Transverse colon (tissue), 4 donors: ENCODE results near the gene PLEKHA6. TPM values are rescaled to one million over a fixed set of nuclear protein-coding genes. Genes with fewer than 3 reads are reported as not detected.
A peak's percentile ranks its signal among the peaks of the same experiment; 100 is the strongest.
"Not testable (repeated sequence)": the region's sequence is repeated elsewhere in the genome, so short reads cannot be mapped to it uniquely, and the experiment has no call there.

Experiments
- DNase-seq: peaks from one replicate; pipeline ENCODE4 v3.0.0-alpha.2; 2019
- H3K27ac ChIP-seq, 4 donors: fragments of 200-600 bp; sonication (generic); 2 replicates each; pipeline ENCODE4 v1.5.1; 2016 to 2018; ENCODE audit warnings: inconsistent platforms in 4 of 4
- H3K27me3 ChIP-seq: fragments of 200-600 bp; sonication (generic); 2 replicates; pipeline ENCODE4 v1.5.1; 2017; ENCODE audit warnings: inconsistent platforms
- H3K36me3 ChIP-seq, 4 donors: fragments of 200-600 bp; sonication (generic); 2 replicates each; pipeline ENCODE4 v1.5.1; 2017 to 2019; ENCODE audit warnings: inconsistent platforms in 4 of 4
- H3K4me1 ChIP-seq, 4 donors: fragments of 200-600 bp; sonication (generic); 2 replicates each; pipeline ENCODE4 v1.5.1; 2017 to 2020; ENCODE audit warnings: inconsistent platforms in 4 of 4
- H3K4me3 ChIP-seq, 4 donors: fragments of 200-600 bp; sonication (generic); 1 replicate in 1 of 4; 2 replicates in 3 of 4; pipeline versions ENCODE4 v1.5.1 to v1.6.1; 2017 to 2019; ENCODE audit warnings: inconsistent platforms in 4 of 4
- H3K9me3 ChIP-seq, 2 donors: fragments of 200-600 bp; sonication (generic); 2 replicates each; pipeline ENCODE4 v1.5.1; 2017 to 2019; ENCODE audit warnings: inconsistent platforms in 2 of 2
- CTCF ChIP-seq, 5 experiments: fragments of 200-600 bp in 3 of 5; fragments of 450-650 bp in 2 of 5; sonication (generic) in 3 of 5; IDR thresholded peaks; 1 replicate in 2 of 5; 2 replicates in 3 of 5; pipeline ENCODE4 v1.5.1; 2016 to 2017; ENCODE audit warnings: antibody characterized with exemption in 5 of 5, inconsistent platforms in 3 of 5, mild to moderate bottlenecking in 2 of 5, moderate library complexity in 1 of 5
- EP300 ChIP-seq: sonication (generic); formaldehyde crosslinking; IDR thresholded peaks from one replicate; pipeline ENCODE4 v1.6.1; 2017; ENCODE audit warnings: antibody characterized with exemption, low read depth
- POLR2A ChIP-seq: fragments of 450-650 bp; IDR thresholded peaks from one replicate; pipeline ENCODE4 v1.6.1; 2016; ENCODE audit warnings: antibody characterized with exemption, mild to moderate bottlenecking, moderate library complexity
- POLR2AphosphoS5 ChIP-seq, 3 donors: sonication (generic); formaldehyde crosslinking; IDR thresholded peaks; one replicate each; pipeline ENCODE4 v1.6.1; 2016; ENCODE audit warnings: antibody characterized with exemption in 3 of 3
- WGBS, 2 donors: methylation state at CpG; one replicate each; pipeline ENCODE4 v1.1.5; 2018; ENCODE audit warnings: low coverage in 1 of 2; 5-methylcytosine and 5-hydroxymethylcytosine counted together
- in situ Hi-C, 4 donors: fragments of 200-750 bp; cut with MboI; loops; one replicate each; pipeline versions ENCODE4 v1.15.0 to v1.15.1; 2017; ENCODE audit warnings: low sequenced_read_pairs in 3 of 4, low pct_ligation_motif_present in 1 of 4, low pct_unique_long_range_greater_than_20kb in 1 of 4
- intact Hi-C: fragments of 100-400 bp; cut with DNase I; formaldehyde crosslinking; loops from one replicate; pipeline ENCODE4 v1.15.1; 2023; ENCODE audit warnings: low total_unique reads
- total RNA-seq, 4 donors: library from RNA; depleted of rRNA; stranded (reverse); fragments of >200 nt; gene quantifications; one replicate each; pipeline ENCODE4 v1.1.0, GENCODE V29; 2016

Gene PLEKHA6
- total RNA-seq, 4 donors from 2014 or later = 58.7 to 209 (median 97.9) TPM

GRCh38 chr1:204314171-204314892, 45.4 kb downstream of the PLEKHA6 start:
- 63% methylated on average over 7 of the region's 7 CpGs; no CpG with 5 or more reads in 1 of the 2 donors for WGBS, 2 donors
- H3K27ac ChIP-seq = no peak overlapping the region
- TF ChIP-seq POLR2AphosphoS5 (IDR thresholded peaks at IDR 0.05) (no peak), POLR2A (no peak), CTCF (IDR thresholded peaks at IDR 0.05) (no peak), EP300 (no peak)
- no peak overlapping the region for H3K4me3 ChIP-seq
- no peaks in the 10 kb centered on the region for H3K9me3 ChIP-seq
- no peaks in the 10 kb centered on the region for H3K27me3 ChIP-seq
- H3K4me1 ChIP-seq = peaks cover 0 to 19% (median 3%) of the 10 kb centered on the region in 4 donors
- in situ Hi-C loops = no loop called here
- intact Hi-C loops = no loop called here
- no peak for DNase-seq
- no peaks in the 10 kb centered on the region for H3K36me3 ChIP-seq

- intact Hi-C loops = no loop called here
Observed at GRCh38 chr1:204313675-204314074, 46.1 kb downstream of the PLEKHA6 start.

GRCh38 chr1:204310970-204311369, 48.8 kb downstream of the PLEKHA6 start:
- in situ Hi-C loops, intact Hi-C loops, H3K4me1 ChIP-seq, DNase-seq, H3K9me3 ChIP-seq, H3K27me3 ChIP-seq, H3K36me3 ChIP-seq, H3K4me3 ChIP-seq, H3K27ac ChIP-seq: not testable (repeated sequence)
- WGBS, 2 donors = 80 to 91% methylated on average over 1 to 4 of the region's 4 CpGs

More at GRCh38 chr1:204313675-204314074, 46.1 kb downstream of the PLEKHA6 start:
- no peaks in the 10 kb centered on the region for H3K27me3 ChIP-seq
- no peak for DNase-seq
- no peaks in the 10 kb centered on the region for H3K9me3 ChIP-seq
- H3K36me3 ChIP-seq = no peaks in the 10 kb centered on the region
- in situ Hi-C loops = no loop called here
- H3K4me3 ChIP-seq = no peak overlapping the region
- no peak for TF ChIP-seq EP300
- no peak for TF ChIP-seq POLR2AphosphoS5 (IDR thresholded peaks at IDR 0.05)
- no peak for TF ChIP-seq POLR2A
- TF ChIP-seq CTCF (IDR thresholded peaks at IDR 0.05) = no peak
- peaks cover 0 to 12% (median 0%) of the 10 kb centered on the region in 4 donors for H3K4me1 ChIP-seq
- H3K27ac ChIP-seq = no peak overlapping the region
- WGBS, 2 donors = 27% methylated on average over 4 of the region's 4 CpGs; no CpG with 5 or more reads in 1 of the 2 donors

GRCh38 chr1:204308023-204308628, 51.6 kb downstream of the PLEKHA6 start:
- TF ChIP-seq POLR2AphosphoS5 (IDR thresholded peaks at IDR 0.05) (no peak), POLR2A (no peak), CTCF (IDR thresholded peaks at IDR 0.05) (no peak), EP300 (no peak)
- H3K27ac ChIP-seq = peak overlapping the region in 2 of 4 donors; percentile 40 to 48
- H3K9me3 ChIP-seq = no peaks in the 10 kb centered on the region
- intact Hi-C loops = no loop called here
- no peak overlapping the region for H3K4me3 ChIP-seq
- no peaks in the 10 kb centered on the region for H3K27me3 ChIP-seq
- in situ Hi-C loops = no loop called here
- WGBS, 2 donors = 75% methylated on average over 4 of the region's 4 CpGs; no CpG with 5 or more reads in 1 of the 2 donors
- no peaks in the 10 kb centered on the region for H3K36me3 ChIP-seq
- H3K4me1 ChIP-seq = no peaks in the 10 kb centered on the region
- DNase-seq = no peak
